HEK293T (cell line): Measurements from ENCODE around the gene CRY1.
A peak's percentile ranks its signal among the peaks of the same experiment; 100 is the strongest.
"Not testable (repeated sequence)": the region's sequence is repeated elsewhere in the genome, so short reads cannot be mapped to it uniquely, and the experiment has no call there.

Experiments
- CTCF ChIA-PET: fragments of 350-600 bp; formaldehyde crosslinking; extraction: SDS; loops from one replicate; lab custom pipeline; 2021; ENCODE audit warnings: antibody characterized with exemption, inconsistent platforms; lab: Yijun Ruan, JAX
- POLR2A ChIA-PET: fragments of 350-600 bp; formaldehyde crosslinking; extraction: SDS; loops from one replicate; lab custom pipeline; 2020; ENCODE audit warnings: antibody characterized with exemption, inconsistent platforms; lab: Yijun Ruan, JAX
- DNase-seq: peaks from one replicate; pipeline ENCODE4 v3.0.0; 2012; ENCODE audit warnings: mixed read lengths; ENCODE audit errors: extremely low spot score
- ARNT ChIP-seq: fragments of 450-650 bp; IDR thresholded peaks from 2 replicates; pipeline ENCODE4 v1.6.1; 2017; ENCODE audit warnings: mild to moderate bottlenecking
- BHLHE40 ChIP-seq: fragments of 450-650 bp; IDR thresholded peaks from 2 replicates; pipeline ENCODE4 v1.6.1; 2016; ENCODE audit warnings: mild to moderate bottlenecking, moderate library complexity, borderline replicate concordance
- CTBP1 ChIP-seq: fragments of 450-650 bp; IDR thresholded peaks from 2 replicates; pipeline ENCODE4 v1.6.1; 2016; ENCODE audit warnings: borderline replicate concordance
- ELF4 ChIP-seq: fragments of 450-650 bp; IDR thresholded peaks from 2 replicates; pipeline ENCODE4 v1.6.1; 2017; ENCODE audit warnings: antibody characterized with exemption
- FOXA1 ChIP-seq: fragments of 450-650 bp; IDR thresholded peaks from 2 replicates; pipeline ENCODE4 v1.6.1; 2016; ENCODE audit warnings: mild to moderate bottlenecking
- FOXK2 ChIP-seq: fragments of 450-650 bp; IDR thresholded peaks from 2 replicates; pipeline ENCODE4 v1.6.1; 2016; ENCODE audit warnings: mild to moderate bottlenecking
- FOXM1 ChIP-seq: fragments of 450-650 bp; IDR thresholded peaks from 2 replicates; pipeline ENCODE4 v1.6.1; 2017; ENCODE audit warnings: mild to moderate bottlenecking, borderline replicate concordance
- HDGF ChIP-seq: fragments of 450-650 bp; IDR thresholded peaks from 2 replicates; pipeline ENCODE4 v1.6.1; 2017; ENCODE audit warnings: antibody characterized with exemption, borderline replicate concordance
- L3MBTL2 ChIP-seq: fragments of 450-650 bp; conservative IDR thresholded peaks from 2 replicates; pipeline ENCODE4 v1.6.1; 2016; ENCODE audit warnings: mild to moderate bottlenecking
- LEF1 ChIP-seq: fragments of 450-650 bp; IDR thresholded peaks from 2 replicates; pipeline ENCODE4 v1.6.1; 2017; ENCODE audit warnings: mild to moderate bottlenecking, borderline replicate concordance
- NFRKB ChIP-seq: fragments of 450-650 bp; IDR thresholded peaks from 2 replicates; pipeline ENCODE4 v1.6.1; 2016; ENCODE audit warnings: mild to moderate bottlenecking, moderate library complexity
- PKNOX1 ChIP-seq: fragments of 450-650 bp; IDR thresholded peaks from 2 replicates; pipeline ENCODE4 v1.6.1; 2016
- SP1 ChIP-seq: fragments of 450-650 bp; IDR thresholded peaks from 2 replicates; pipeline ENCODE4 v1.6.1; 2017
- SUZ12 ChIP-seq: fragments of 450-650 bp; IDR thresholded peaks from 2 replicates; pipeline ENCODE4 v1.6.1; 2016; ENCODE audit warnings: mild to moderate bottlenecking
- TARDBP ChIP-seq: fragments of 450-650 bp; IDR thresholded peaks from 2 replicates; pipeline ENCODE4 v1.6.1; 2016
- ZNF384 ChIP-seq: fragments of 450-650 bp; IDR thresholded peaks from 2 replicates; pipeline ENCODE4 v1.6.1; 2016

The CRY1 gene

DNA sequence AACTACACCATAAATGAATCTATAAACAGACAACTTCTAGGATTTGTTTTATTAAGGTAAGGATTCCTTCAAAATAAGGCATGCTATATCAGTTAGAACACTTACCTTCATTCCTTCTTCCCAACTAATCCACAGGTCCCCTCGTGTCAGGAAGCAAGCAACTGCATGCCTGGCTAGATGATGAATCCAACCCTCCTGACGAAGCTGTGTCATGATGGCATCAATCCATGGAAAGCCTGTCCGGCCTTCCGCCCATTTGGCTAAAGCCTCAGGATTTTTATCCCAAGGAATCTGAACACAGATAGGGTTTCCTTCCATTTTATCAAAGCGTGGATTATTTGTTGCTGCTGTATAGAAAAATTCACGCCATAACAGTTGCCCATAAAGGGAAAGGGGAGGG, 93.9 kb downstream of the CRY1 start:
- no peak for DNase-seq
- TF ChIP-seq FOXK2 (no peak), SUZ12 (no peak), ELF4 (no peak), ZNF384 (no peak), FOXA1 (no peak), NFRKB (no peak), TARDBP (no peak), SP1 (no peak), PKNOX1 (no peak), L3MBTL2 (no peak), LEF1 (no peak), ARNT (no peak), HDGF (no peak)
- CTCF ChIA-PET: no interaction called here
- POLR2A ChIA-PET: no interaction called here

DNA sequence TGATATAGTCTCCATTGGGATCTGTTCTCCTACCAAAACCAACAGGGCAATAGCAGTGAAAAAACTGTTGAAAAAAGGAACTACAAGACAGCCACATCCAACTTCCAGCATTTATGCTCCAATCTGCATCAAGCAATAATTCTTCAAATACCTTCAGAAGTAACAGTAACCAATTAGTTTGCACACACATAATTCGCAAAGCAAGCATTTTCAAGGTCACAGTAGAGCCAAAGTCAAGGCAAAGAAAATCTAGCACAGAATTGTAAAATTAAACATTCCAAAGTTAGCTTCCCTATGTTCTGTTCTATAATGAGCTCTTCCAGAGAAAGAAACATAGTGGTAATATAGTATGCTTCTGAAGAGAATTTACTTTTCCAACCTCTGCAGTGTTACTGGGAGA, 95.4 kb downstream of the CRY1 start:
- ChIA-PET CTCF (no interaction called here), POLR2A (interaction anchor here (1.6 kb wide), 1 partner anchor 11 kb away, joined by 4 read pairs; the partner anchor contains the start of gene MTERF2)
- no peak for DNase-seq
- no peak for TF ChIP-seq CTBP1
- TF ChIP-seq FOXK2: no peak
- TF ChIP-seq PKNOX1: no peak
- no peak for TF ChIP-seq SUZ12
- no peak for TF ChIP-seq SP1
- no peak for TF ChIP-seq ELF4
- no peak for TF ChIP-seq ARNT
- no peak for TF ChIP-seq ZNF384
- no peak for TF ChIP-seq L3MBTL2
- TF ChIP-seq NFRKB: no peak
- no peak for TF ChIP-seq HDGF
- TF ChIP-seq TARDBP: no peak
- no peak for TF ChIP-seq LEF1
- no peak for TF ChIP-seq FOXM1
- no peak for TF ChIP-seq BHLHE40
- no peak for TF ChIP-seq FOXA1

DNA sequence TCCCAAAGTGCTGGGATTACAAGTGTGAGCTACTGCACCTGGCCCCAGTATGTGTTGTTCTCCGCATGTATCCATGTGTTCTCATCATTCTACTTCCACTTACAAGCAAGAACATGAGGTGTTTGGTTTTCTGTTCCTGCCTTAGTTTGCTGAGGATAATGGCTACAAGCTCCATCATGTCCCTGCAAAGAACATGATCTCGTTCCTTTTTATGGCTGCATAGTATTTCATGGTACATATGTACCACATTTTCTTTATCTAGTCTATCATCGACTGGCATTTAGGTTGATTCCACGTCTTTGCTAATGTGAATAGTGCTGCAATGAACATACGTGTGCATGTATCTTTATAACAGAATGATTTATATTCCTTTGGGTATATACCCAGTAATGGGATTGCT, 97.2 kb downstream of the CRY1 start:
- DNase-seq, CTCF ChIA-PET, POLR2A ChIA-PET: not testable (repeated sequence)

DNA sequence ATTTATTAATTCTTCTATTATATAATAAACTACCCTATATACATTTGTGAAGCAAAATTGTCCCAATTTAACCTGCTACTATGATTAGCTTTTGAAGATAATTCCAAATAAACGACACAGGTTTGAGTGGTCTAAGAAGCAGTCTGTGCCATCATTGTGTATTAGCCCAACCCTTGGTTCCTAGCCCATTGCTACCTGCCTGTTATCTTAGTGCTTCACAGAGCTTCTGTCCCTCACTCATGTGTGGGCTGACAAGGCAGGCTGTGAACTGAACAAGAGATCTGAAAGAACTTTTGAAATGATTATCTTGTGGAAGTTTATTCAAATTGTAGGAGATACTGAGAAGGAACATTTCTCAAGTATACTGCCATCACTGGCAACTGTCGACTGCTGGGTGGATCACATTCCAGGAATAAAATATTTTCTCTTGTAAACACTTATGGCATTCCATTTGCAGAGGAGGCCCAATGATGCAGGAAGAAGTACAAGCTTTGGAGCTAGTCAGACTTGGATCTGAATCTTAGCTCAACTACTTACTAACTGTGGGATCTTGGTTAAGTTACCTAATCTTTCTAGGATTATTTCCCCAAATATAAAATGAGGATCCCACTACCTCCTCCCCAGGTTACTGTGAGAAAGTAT, 98.6 kb downstream of the CRY1 start:
- POLR2A ChIA-PET: no interaction called here
- DNase-seq: no peak
- CTCF ChIA-PET: no interaction called here
- TF ChIP-seq FOXM1 (no peak), LEF1 (no peak), FOXA1 (no peak)

DNA sequence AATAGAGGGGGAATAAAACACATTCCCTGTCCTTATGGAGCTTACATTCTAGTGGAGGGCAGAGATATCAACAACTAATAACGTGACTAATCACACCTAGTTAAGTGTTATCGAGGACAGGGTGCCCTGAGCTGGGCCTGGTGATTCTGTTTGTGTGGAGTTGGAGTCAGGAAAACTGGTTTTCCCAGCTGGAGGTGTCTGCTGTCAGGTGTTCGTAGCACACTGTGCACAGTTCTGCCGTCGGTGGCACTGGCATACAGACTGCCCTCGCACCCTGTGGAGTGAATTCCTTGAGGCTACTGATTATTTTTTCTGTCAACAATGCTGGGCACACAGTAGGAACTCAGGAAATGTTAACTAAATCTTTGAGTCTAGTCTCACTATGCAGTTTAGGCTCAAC, 105.5 kb downstream of the CRY1 start:
- TF ChIP-seq FOXK2 (no peak), FOXA1 (no peak), TARDBP (no peak), ZNF384 (no peak), BHLHE40 (no peak), ELF4 (no peak), HDGF (no peak), ARNT (no peak), L3MBTL2 (no peak), SUZ12 (no peak), FOXM1 (no peak), NFRKB (no peak)
- CTCF ChIA-PET: no interaction called here
- no peak for DNase-seq
- POLR2A ChIA-PET: interaction anchor here (1.5 to 2.4 kb wide), 4 partner anchors 11 to 630 kb away, joined by 4 to 16 read pairs (median 12); partner anchors contain the start of genes POLR3B and TMEM263

- ChIA-PET POLR2A (interaction anchor here (0.7 to 2.4 kb wide), 10 partner anchors 10 to 629 kb away, joined by 3 to 16 read pairs (median 4); partner anchors contain the start of genes POLR3B and TMEM263), CTCF (interaction anchor here (1.3 kb wide), 1 partner anchor 27 kb away, joined by 3 read pairs; no protein-coding TSS in a partner anchor)
- no peak for TF ChIP-seq BHLHE40
- TF ChIP-seq L3MBTL2: peak; percentile 97
- no peak for TF ChIP-seq SP1
- peak; percentile 80 for TF ChIP-seq PKNOX1
- DNase-seq: peak; percentile 96
These were observed 106.5 kb downstream of the CRY1 start, which contains the start of gene MTERF2 for GRCh38 chr12:106986625-106987389. Gene MTERF2, minus strand, starts transcription at chr12:106987146. Its CDS starts 8,432 bp downstream, at chr12:106978714.
